ENCODE results near the gene THADA. TPM values are rescaled to one million over a fixed set of nuclear protein-coding genes. Genes with fewer than 3 reads are reported as not detected.
A peak's percentile ranks its signal among the peaks of the same experiment; 100 is the strongest.
"Not testable (repeated sequence)": the region's sequence is repeated elsewhere in the genome, so short reads cannot be mapped to it uniquely, and the experiment has no call there.

THADA gene
- total and polyA plus RNA-seq, 3 experiments from 2014 or later = 12.2 to 48.7 (median 45.8) TPM

GRCh38 chr2:43387092-43388062, 208.5 kb downstream of the THADA start:
- Mint-ChIP-seq H3K4me3 (peak overlapping the region; percentile 3 to 60 (median 29)), H3K4me1 (peaks cover 43 to 68% (median 66%) of the 10 kb centered on the region in 3 donors), H3K27me3 (no peaks in the 10 kb centered on the region), H3K9me3 (no peaks in the 10 kb centered on the region), H3K27ac (peak overlapping the region; percentile 21 to 82 (median 65)), H3K36me3 (peaks cover under 1 to 9% (median 2%) of the 10 kb centered on the region in 3 donors)
- no peaks in the 10 kb centered on the region for H3K9me3 ChIP-seq (ENCODE audit: low read length)
- ChIA-PET POLR2A (no interaction called here), CTCF (no interaction called here)
- DNase-seq = no peak
- H3K4me3 ChIP-seq (ENCODE audit: low read length) = no peak overlapping the region
- H3K36me3 ChIP-seq (ENCODE audit: insufficient read depth, low read length) = no peaks in the 10 kb centered on the region
- peaks cover 8% of the 10 kb centered on the region for H3K4me1 ChIP-seq (ENCODE audit: insufficient read depth, low read length)
- H3K27me3 ChIP-seq (ENCODE audit: insufficient read depth, low read length, poor library complexity, severe bottlenecking) = no peaks in the 10 kb centered on the region
- H3K27ac ChIP-seq (ENCODE audit: low read depth, low read length) = no peak overlapping the region

GRCh38 chr2:43386679-43387078, 209.2 kb downstream of the THADA start:
- H3K36me3 Mint-ChIP-seq = peaks cover 0 to 11% (median 2%) of the 10 kb centered on the region in 3 donors
- POLR2A ChIA-PET; H3K4me1 ChIP-seq (ENCODE audit: insufficient read depth, low read length); H3K4me3 ChIP-seq (ENCODE audit: low read length); H3K27me3 ChIP-seq (ENCODE audit: insufficient read depth, low read length, poor library complexity, severe bottlenecking); H3K36me3 ChIP-seq (ENCODE audit: insufficient read depth, low read length); DNase-seq; H3K9me3 ChIP-seq (ENCODE audit: low read length); H3K27me3 Mint-ChIP-seq; CTCF ChIA-PET; H3K27ac ChIP-seq (ENCODE audit: low read depth, low read length); H3K9me3 Mint-ChIP-seq: not testable (repeated sequence)
- H3K4me3 Mint-ChIP-seq = peak overlapping the region; percentile 3 to 60 (median 29)
- H3K27ac Mint-ChIP-seq = peak overlapping the region in 7 of 8 donors; percentile 21 to 82 (median 65)
- H3K4me1 Mint-ChIP-seq = peaks cover 43 to 68% (median 64%) of the 10 kb centered on the region in 3 donors

GRCh38 chr2:43384143-43384542, 211.7 kb downstream of the THADA start:
- Histone ChIP-seq H3K27me3 (ENCODE audit: insufficient read depth, low read length, poor library complexity, severe bottlenecking) (no peaks in the 10 kb centered on the region), H3K4me1 (ENCODE audit: insufficient read depth, low read length) (peaks cover 8% of the 10 kb centered on the region), H3K36me3 (ENCODE audit: insufficient read depth, low read length) (no peaks in the 10 kb centered on the region), H3K4me3 (ENCODE audit: low read length) (no peak overlapping the region), H3K27ac (ENCODE audit: low read depth, low read length) (no peak overlapping the region), H3K9me3 (ENCODE audit: low read length) (no peaks in the 10 kb centered on the region)
- H3K9me3 Mint-ChIP-seq = no peaks in the 10 kb centered on the region
- peaks cover 38 to 51% (median 48%) of the 10 kb centered on the region in 3 donors for H3K4me1 Mint-ChIP-seq
- H3K36me3 Mint-ChIP-seq = peaks cover 5 to 25% (median 8%) of the 10 kb centered on the region in 3 donors
- DNase-seq = no peak
- POLR2A ChIA-PET = no interaction called here
- peak overlapping the region in 1 of 8 donors; percentile 44 for H3K27ac Mint-ChIP-seq
- H3K4me3 Mint-ChIP-seq = no peak overlapping the region
- no peaks in the 10 kb centered on the region for H3K27me3 Mint-ChIP-seq
- CTCF ChIA-PET = no interaction called here

DNA sequence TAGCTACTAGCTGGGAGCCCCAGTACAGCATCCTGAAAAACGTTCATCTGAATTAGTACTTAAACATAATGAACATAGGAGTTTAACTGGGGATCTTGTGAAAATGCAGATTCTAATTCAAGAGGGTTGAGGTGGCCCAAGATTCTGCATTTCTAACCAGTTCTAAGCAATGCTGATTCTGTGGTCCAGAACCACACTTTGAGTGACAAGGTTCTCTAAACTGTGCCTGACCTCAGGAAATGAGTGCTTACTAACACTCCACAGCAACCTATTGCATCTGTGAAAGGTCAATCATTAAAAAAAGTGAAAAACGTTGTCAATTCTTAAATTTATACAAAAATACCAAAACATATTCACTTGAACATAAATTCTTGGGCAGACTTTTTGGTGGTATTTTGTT, 212.3 kb downstream of the THADA start:
- H3K9me3 Mint-ChIP-seq = no peaks in the 10 kb centered on the region
- peaks cover 8% of the 10 kb centered on the region for H3K4me1 ChIP-seq (ENCODE audit: insufficient read depth, low read length)
- H3K27ac ChIP-seq (ENCODE audit: low read depth, low read length) = no peak overlapping the region
- no peak overlapping the region for H3K27ac Mint-ChIP-seq
- H3K36me3 ChIP-seq (ENCODE audit: insufficient read depth, low read length) = no peaks in the 10 kb centered on the region
- H3K27me3 Mint-ChIP-seq = no peaks in the 10 kb centered on the region
- CTCF ChIA-PET = no interaction called here
- H3K4me3 Mint-ChIP-seq = no peak overlapping the region
- H3K4me1 Mint-ChIP-seq = peaks cover 33 to 44% (median 42%) of the 10 kb centered on the region in 3 donors
- DNase-seq = no peak
- H3K9me3 ChIP-seq (ENCODE audit: low read length) = no peaks in the 10 kb centered on the region
- no peaks in the 10 kb centered on the region for H3K27me3 ChIP-seq (ENCODE audit: insufficient read depth, low read length, poor library complexity, severe bottlenecking)
- peaks cover 9 to 29% (median 13%) of the 10 kb centered on the region in 3 donors for H3K36me3 Mint-ChIP-seq
- POLR2A ChIA-PET = no interaction called here
- H3K4me3 ChIP-seq (ENCODE audit: low read length) = no peak overlapping the region

- no peaks in the 10 kb centered on the region for H3K4me1 ChIP-seq (ENCODE audit: insufficient read depth, low read length)
- H3K27ac ChIP-seq (ENCODE audit: low read depth, low read length) = no peak overlapping the region
- Mint-ChIP-seq H3K9me3 (no peaks in the 10 kb centered on the region), H3K4me3 (no peak overlapping the region), H3K27ac (no peak overlapping the region), H3K36me3 (peaks cover 9 to 42% (median 16%) of the 10 kb centered on the region in 3 donors), H3K4me1 (peaks cover 14 to 29% (median 14%) of the 10 kb centered on the region in 3 donors), H3K27me3 (no peaks in the 10 kb centered on the region)
- DNase-seq = no peak
- no peaks in the 10 kb centered on the region for H3K9me3 ChIP-seq (ENCODE audit: low read length)
- H3K27me3 ChIP-seq (ENCODE audit: insufficient read depth, low read length, poor library complexity, severe bottlenecking) = no peaks in the 10 kb centered on the region
- H3K4me3 ChIP-seq (ENCODE audit: low read length) = no peak overlapping the region
- CTCF ChIA-PET = no interaction called here
- H3K36me3 ChIP-seq (ENCODE audit: insufficient read depth, low read length) = no peaks in the 10 kb centered on the region
- POLR2A ChIA-PET = no interaction called here
Observed at GRCh38 chr2:43379494-43379893, 216.3 kb downstream of the THADA start.

DNA sequence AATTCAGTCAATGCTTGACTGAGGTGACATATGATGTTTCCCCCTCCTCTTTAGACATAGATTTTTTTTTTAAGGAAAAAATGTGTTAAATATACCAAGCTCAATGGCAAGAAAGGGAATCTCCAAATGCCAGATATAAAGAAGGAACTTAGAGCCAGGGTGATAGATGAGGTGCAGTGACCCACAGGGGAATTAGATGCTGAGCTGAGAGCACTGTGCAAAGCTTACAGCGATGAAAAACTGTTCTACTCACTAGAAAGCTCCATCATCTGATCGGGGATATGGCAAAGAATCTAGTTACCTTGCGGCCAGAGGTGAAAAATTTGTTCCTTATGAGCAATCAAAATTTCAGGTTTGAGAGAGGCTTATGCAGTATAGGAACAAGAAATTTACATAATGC, 218.5 kb downstream of the THADA start:
- ChIA-PET CTCF (no interaction called here), POLR2A (no interaction called here)
- H3K36me3 Mint-ChIP-seq = peaks cover 9 to 38% (median 16%) of the 10 kb centered on the region in 3 donors
- no peaks in the 10 kb centered on the region for H3K27me3 Mint-ChIP-seq
- H3K4me3 Mint-ChIP-seq = no peak overlapping the region
- DNase-seq = no peak
- H3K27me3 ChIP-seq (ENCODE audit: insufficient read depth, low read length, poor library complexity, severe bottlenecking) = no peaks in the 10 kb centered on the region
- H3K9me3 Mint-ChIP-seq = no peaks in the 10 kb centered on the region
- H3K4me3 ChIP-seq (ENCODE audit: low read length) = no peak overlapping the region
- H3K4me1 Mint-ChIP-seq = peaks cover 0 to 16% (median 7%) of the 10 kb centered on the region in 3 donors
- no peaks in the 10 kb centered on the region for H3K36me3 ChIP-seq (ENCODE audit: insufficient read depth, low read length)
- no peak overlapping the region for H3K27ac Mint-ChIP-seq
- H3K4me1 ChIP-seq (ENCODE audit: insufficient read depth, low read length) = no peaks in the 10 kb centered on the region
- no peak overlapping the region for H3K27ac ChIP-seq (ENCODE audit: low read depth, low read length)
- H3K9me3 ChIP-seq (ENCODE audit: low read length) = no peaks in the 10 kb centered on the region

DNA sequence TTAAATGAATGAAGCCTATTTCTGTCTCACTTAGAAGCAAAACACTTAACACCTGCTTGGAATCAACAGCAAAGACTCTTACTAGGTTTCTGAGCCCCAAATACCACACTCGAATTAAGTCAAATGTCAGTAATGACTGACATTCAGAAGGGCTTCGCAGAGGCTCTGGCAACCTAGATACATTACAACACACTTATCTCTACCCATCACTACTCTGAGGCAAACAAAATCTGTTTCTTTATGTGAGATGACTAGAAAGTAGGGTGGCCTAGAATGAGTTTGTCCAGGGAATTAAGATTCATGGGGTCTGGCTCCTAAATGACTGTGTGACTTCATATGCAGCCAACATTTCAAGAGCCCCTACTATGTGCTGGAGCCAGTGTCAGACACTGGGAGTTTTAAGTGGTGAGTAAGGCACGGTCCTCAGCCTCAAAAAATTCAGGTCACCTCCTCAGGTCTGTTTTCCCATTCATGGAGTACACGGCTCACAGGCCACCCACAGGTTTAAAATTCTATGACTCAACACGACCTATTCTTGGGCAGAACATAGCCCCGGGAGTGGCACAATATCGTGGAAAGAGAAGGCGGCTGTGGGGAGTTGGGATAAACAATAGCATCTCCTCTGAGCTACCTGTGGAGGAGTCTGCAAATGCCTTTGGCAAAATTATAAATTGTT, 219.2 kb downstream of the THADA start:
- CTCF ChIA-PET = no interaction called here

More for the DNA sequence above, 219.2 kb downstream of the THADA start:
- Mint-ChIP-seq H3K4me1 (peaks cover 0 to 20% (median 7%) of the 10 kb centered on the region in 3 donors), H3K27ac (peak overlapping the region in 1 of 8 donors; percentile 43), H3K9me3 (no peaks in the 10 kb centered on the region), H3K36me3 (peaks cover 9 to 33% (median 20%) of the 10 kb centered on the region in 3 donors), H3K27me3 (no peaks in the 10 kb centered on the region), H3K4me3 (no peak overlapping the region)
- no peak for DNase-seq
- no peaks in the 10 kb centered on the region for H3K36me3 ChIP-seq (ENCODE audit: insufficient read depth, low read length)
- no peaks in the 10 kb centered on the region for H3K4me1 ChIP-seq (ENCODE audit: insufficient read depth, low read length)
- no peak overlapping the region for H3K4me3 ChIP-seq (ENCODE audit: low read length)
- POLR2A ChIA-PET = no interaction called here
- no peaks in the 10 kb centered on the region for H3K27me3 ChIP-seq (ENCODE audit: insufficient read depth, low read length, poor library complexity, severe bottlenecking)
- H3K9me3 ChIP-seq (ENCODE audit: low read length) = no peaks in the 10 kb centered on the region
- no peak overlapping the region for H3K27ac ChIP-seq (ENCODE audit: low read depth, low read length)

Data from CD8-positive, alpha-beta memory T cell (primary cell).